ENCODE results near the gene NMRK2. TPM values are rescaled to one million over a fixed set of nuclear protein-coding genes. Genes with fewer than 3 reads are reported as not detected.

NMRK2 gene
- total RNA-seq, 1 experiment from 2014 or later, result 61.9 TPM

DNA sequence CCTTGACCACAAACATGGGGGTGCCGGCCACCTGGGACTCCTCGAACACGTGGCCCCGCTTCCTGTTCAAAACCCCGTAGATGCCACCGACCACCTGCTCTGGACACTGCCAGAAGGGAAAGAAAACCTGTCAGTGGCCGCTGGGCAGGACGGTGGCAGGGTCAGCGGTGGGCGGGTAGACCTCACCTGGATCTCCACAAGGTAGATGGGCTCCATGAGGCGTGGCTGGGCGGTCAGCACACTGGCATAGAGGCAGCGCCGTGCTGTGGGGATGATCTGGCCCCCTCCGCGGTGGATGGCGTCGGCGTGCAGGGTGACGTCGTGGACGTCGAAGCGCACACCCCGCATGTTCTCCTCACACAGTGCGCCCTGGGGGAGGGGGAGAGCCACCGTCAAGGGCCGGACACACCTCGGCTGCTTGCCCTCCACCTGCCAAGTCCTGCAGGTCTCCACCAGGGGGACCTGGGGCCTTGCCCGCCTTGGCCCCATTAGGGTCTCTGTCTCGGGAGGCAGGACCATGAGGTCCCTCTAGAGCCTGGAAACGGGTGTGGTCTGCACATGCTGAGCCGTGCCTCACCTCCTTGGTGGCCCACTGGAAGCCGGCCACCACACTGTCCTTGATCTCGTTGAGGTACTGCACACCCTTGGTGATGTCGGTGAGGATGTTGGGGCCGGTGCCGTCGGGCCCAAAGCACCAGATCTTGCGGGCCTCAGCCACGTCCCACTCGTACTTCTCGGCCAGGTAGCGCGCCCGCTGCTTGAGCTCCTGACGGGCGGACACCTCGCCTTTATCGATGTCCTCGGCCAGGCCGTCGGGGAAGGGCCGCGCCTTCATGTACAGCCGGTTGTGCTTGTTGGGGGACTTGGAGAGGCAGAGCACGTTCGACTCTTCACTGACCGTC, 44.6 kb downstream of the NMRK2 start:
- ChIA-PET POLR2A (interaction anchor here (1.1 to 8.7 kb wide), 2 partner anchors 7 to 8 kb away, joined by 4 to 142 read pairs; partner anchors contain the start of genes DAPK3 and EEF2), CTCF (interaction anchor here (0.8 kb wide), 1 partner anchor 8 kb away, joined by 3 read pairs; no protein-coding TSS in a partner anchor)
- H3K27me3 Mint-ChIP-seq (ENCODE audit: low read depth), result no peaks in the 10 kb centered on the region
- peak; percentile 15 for ATAC-seq
- H3K4me1 Mint-ChIP-seq, result peaks cover 4% of the 10 kb centered on the region
- H3K9me3 Mint-ChIP-seq, result no peaks in the 10 kb centered on the region
- H3K27ac Mint-ChIP-seq, result peak overlapping the region; percentile 85
- TF ChIP-seq TCF7 (CRISPR knock-in tag; IDR thresholded peaks at IDR 0.05; ENCODE audit: low read depth), result peak; percentile 33; the same call in 1 of the 2 replicates
- TF ChIP-seq, protein P1, sequence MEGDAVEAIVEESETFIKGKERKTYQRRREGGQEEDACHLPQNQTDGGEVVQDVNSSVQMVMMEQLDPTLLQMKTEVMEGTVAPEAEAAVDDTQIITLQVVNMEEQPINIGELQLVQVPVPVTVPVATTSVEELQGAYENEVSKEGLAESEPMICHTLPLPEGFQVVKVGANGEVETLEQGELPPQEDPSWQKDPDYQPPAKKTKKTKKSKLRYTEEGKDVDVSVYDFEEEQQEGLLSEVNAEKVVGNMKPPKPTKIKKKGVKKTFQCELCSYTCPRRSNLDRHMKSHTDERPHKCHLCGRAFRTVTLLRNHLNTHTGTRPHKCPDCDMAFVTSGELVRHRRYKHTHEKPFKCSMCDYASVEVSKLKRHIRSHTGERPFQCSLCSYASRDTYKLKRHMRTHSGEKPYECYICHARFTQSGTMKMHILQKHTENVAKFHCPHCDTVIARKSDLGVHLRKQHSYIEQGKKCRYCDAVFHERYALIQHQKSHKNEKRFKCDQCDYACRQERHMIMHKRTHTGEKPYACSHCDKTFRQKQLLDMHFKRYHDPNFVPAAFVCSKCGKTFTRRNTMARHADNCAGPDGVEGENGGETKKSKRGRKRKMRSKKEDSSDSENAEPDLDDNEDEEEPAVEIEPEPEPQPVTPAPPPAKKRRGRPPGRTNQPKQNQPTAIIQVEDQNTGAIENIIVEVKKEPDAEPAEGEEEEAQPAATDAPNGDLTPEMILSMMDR (IDR thresholded peaks at IDR 0.05), result 0 out of 2 replicates have a peak, but pooled peaks have one; percentile 18
- TF ChIP-seq NR2C2 (CRISPR knock-in tag; IDR thresholded peaks at IDR 0.05), result no peak
- no peak overlapping the region for H3K4me3 Mint-ChIP-seq
- DNase-seq (ENCODE audit: low spot score), result no peak
- peaks cover 68% of the 10 kb centered on the region for H3K36me3 Mint-ChIP-seq

- ChIA-PET CTCF (interaction anchor here (0.8 to 2.2 kb wide), 2 partner anchors 9 to 10 kb away, joined by 3 to 18 read pairs; no protein-coding TSS in a partner anchor), POLR2A (interaction anchor here (8.7 kb wide), 1 partner anchor 8 kb away, joined by 142 read pairs; the partner anchor contains the start of gene DAPK3)
- Mint-ChIP-seq H3K27ac (peak overlapping the region; percentile 85), H3K9me3 (no peaks in the 10 kb centered on the region), H3K36me3 (peaks cover 75% of the 10 kb centered on the region), H3K27me3 (ENCODE audit: low read depth) (no peaks in the 10 kb centered on the region), H3K4me1 (peaks cover 11% of the 10 kb centered on the region), H3K4me3 (no peak overlapping the region)
- ATAC-seq, result no peak
- no peak for DNase-seq (ENCODE audit: low spot score)
- no peak for TF ChIP-seq OVOL2 (CRISPR knock-in tag; IDR thresholded peaks at IDR 0.05; ENCODE audit: borderline replicate concordance)
- TF ChIP-seq, protein P2, sequence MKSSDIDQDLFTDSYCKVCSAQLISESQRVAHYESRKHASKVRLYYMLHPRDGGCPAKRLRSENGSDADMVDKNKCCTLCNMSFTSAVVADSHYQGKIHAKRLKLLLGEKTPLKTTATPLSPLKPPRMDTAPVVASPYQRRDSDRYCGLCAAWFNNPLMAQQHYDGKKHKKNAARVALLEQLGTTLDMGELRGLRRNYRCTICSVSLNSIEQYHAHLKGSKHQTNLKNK (CRISPR knock-in tag; IDR thresholded peaks at IDR 0.05), result no peak
- TF ChIP-seq ZNF138 (CRISPR knock-in tag; conservative IDR thresholded peaks at IDR 0.05), result no peak
- TF ChIP-seq TEAD1 (CRISPR knock-in tag; IDR thresholded peaks at IDR 0.05), result no peak
- TF ChIP-seq IRF2 (CRISPR knock-in tag; IDR thresholded peaks at IDR 0.05; ENCODE audit: borderline replicate concordance, low read depth), result no peak
- no peak for TF ChIP-seq MYBL2 (CRISPR knock-in tag; IDR thresholded peaks at IDR 0.05)
- no peak for TF ChIP-seq NR1H2 (CRISPR knock-in tag; IDR thresholded peaks at IDR 0.05)
- no peak for TF ChIP-seq ZNF396 (CRISPR knock-in tag; IDR thresholded peaks at IDR 0.05; ENCODE audit: borderline replicate concordance)
- TF ChIP-seq NFE2L1 (CRISPR knock-in tag; IDR thresholded peaks at IDR 0.05), result no peak
- TF ChIP-seq, protein P3, sequence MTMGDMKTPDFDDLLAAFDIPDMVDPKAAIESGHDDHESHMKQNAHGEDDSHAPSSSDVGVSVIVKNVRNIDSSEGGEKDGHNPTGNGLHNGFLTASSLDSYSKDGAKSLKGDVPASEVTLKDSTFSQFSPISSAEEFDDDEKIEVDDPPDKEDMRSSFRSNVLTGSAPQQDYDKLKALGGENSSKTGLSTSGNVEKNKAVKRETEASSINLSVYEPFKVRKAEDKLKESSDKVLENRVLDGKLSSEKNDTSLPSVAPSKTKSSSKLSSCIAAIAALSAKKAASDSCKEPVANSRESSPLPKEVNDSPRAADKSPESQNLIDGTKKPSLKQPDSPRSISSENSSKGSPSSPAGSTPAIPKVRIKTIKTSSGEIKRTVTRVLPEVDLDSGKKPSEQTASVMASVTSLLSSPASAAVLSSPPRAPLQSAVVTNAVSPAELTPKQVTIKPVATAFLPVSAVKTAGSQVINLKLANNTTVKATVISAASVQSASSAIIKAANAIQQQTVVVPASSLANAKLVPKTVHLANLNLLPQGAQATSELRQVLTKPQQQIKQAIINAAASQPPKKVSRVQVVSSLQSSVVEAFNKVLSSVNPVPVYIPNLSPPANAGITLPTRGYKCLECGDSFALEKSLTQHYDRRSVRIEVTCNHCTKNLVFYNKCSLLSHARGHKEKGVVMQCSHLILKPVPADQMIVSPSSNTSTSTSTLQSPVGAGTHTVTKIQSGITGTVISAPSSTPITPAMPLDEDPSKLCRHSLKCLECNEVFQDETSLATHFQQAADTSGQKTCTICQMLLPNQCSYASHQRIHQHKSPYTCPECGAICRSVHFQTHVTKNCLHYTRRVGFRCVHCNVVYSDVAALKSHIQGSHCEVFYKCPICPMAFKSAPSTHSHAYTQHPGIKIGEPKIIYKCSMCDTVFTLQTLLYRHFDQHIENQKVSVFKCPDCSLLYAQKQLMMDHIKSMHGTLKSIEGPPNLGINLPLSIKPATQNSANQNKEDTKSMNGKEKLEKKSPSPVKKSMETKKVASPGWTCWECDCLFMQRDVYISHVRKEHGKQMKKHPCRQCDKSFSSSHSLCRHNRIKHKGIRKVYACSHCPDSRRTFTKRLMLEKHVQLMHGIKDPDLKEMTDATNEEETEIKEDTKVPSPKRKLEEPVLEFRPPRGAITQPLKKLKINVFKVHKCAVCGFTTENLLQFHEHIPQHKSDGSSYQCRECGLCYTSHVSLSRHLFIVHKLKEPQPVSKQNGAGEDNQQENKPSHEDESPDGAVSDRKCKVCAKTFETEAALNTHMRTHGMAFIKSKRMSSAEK (CRISPR knock-in tag; IDR thresholded peaks at IDR 0.05; ENCODE audit: borderline replicate concordance), result no peak
- no peak for TF ChIP-seq ZNF416 (CRISPR knock-in tag; IDR thresholded peaks at IDR 0.05)
- no peak for TF ChIP-seq PREB (CRISPR knock-in tag; IDR thresholded peaks at IDR 0.05; ENCODE audit: borderline replicate concordance)
- TF ChIP-seq TP53 (CRISPR knock-in tag; IDR thresholded peaks at IDR 0.05), result no peak
- TF ChIP-seq, protein P4, sequence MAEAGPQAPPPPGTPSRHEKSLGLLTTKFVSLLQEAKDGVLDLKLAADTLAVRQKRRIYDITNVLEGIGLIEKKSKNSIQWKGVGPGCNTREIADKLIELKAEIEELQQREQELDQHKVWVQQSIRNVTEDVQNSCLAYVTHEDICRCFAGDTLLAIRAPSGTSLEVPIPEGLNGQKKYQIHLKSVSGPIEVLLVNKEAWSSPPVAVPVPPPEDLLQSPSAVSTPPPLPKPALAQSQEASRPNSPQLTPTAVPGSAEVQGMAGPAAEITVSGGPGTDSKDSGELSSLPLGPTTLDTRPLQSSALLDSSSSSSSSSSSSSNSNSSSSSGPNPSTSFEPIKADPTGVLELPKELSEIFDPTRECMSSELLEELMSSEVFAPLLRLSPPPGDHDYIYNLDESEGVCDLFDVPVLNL (CRISPR knock-in tag; IDR thresholded peaks at IDR 0.05; ENCODE audit: borderline replicate concordance, low read depth), result no peak
- no peak for TF ChIP-seq MLX (CRISPR knock-in tag; IDR thresholded peaks at IDR 0.05)
- no peak for TF ChIP-seq ESRRA (CRISPR knock-in tag; IDR thresholded peaks at IDR 0.05; ENCODE audit: borderline replicate concordance)
- TF ChIP-seq, protein P5, sequence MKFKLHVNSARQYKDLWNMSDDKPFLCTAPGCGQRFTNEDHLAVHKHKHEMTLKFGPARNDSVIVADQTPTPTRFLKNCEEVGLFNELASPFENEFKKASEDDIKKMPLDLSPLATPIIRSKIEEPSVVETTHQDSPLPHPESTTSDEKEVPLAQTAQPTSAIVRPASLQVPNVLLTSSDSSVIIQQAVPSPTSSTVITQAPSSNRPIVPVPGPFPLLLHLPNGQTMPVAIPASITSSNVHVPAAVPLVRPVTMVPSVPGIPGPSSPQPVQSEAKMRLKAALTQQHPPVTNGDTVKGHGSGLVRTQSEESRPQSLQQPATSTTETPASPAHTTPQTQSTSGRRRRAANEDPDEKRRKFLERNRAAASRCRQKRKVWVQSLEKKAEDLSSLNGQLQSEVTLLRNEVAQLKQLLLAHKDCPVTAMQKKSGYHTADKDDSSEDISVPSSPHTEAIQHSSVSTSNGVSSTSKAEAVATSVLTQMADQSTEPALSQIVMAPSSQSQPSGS (CRISPR knock-in tag; IDR thresholded peaks at IDR 0.05; ENCODE audit: borderline replicate concordance, low read depth), result no peak
These were observed 45.3 kb downstream of the NMRK2 start for GRCh38 chr19:3978145-3978544.
